ENCODE data around the gene PEX7.
"Not testable (repeated sequence)": the region's sequence is repeated elsewhere in the genome, so short reads cannot be mapped to it uniquely, and the experiment has no call there.

PEX7 gene

DNA sequence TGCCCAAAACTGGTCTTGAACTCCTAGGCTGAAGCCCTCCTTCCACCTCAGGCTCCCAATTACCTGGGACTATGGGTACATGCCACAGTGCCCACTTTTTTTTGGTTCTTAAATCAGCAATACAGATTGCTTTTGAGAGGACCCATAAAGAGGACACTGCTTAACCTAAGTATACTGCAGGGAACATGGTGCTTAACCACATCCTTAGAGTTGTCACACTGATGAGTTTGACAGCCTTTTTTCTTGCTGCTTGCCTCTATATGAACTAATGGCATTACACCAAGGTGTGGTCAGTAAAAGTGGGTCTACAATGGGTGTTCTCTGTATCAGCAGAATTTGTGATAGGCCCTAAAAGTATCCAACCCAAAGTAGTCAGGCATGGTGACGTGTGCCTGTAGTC is 92.6 kb downstream of the PEX7 start:
- DNase-seq, result no peak

GRCh38 chr6:136918706-136919105 is 96.3 kb downstream of the PEX7 start:
- no peak for DNase-seq

- no peak for DNase-seq
These were observed 97.8 kb downstream of the PEX7 start for GRCh38 chr6:136920216-136920615.

DNA sequence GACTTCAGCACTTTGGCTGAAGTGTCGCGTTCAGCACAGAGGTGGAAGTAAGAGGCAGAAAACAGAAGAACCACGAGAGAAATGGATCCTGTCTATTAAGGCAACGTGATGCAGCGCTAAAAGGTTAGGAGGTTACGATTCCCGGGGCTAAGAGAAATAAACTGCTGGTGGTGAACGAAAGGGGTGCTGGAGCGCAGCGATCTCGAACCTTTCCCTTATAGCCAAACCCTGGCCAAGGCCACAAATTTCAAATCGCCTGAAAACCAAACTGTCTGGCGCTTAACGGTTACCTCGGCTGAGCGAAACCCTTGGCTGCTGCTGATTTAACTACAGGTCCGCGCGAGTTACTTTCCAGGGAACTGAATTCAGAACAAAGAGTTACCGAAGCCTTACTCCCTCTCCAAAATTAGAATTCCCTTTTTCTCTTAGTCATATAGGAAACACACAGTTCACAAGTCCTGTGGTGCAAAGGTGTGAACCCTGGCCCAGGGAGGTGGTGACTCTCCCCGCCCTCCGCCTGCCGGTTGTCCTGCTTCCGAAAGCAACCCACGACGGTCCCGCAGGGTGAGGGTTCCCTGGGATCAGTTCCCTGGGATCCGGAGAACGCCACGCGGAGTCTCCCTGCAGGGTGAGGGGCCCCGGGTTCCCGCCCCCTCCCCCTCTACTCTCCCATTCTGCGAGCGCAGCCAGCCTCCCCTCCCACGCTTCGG is 98.4 kb downstream of the PEX7 start:
- no peak for DNase-seq

- no peak for DNase-seq
These were observed 99.1 kb downstream of the PEX7 start for GRCh38 chr6:136921381-136921935.

DNA sequence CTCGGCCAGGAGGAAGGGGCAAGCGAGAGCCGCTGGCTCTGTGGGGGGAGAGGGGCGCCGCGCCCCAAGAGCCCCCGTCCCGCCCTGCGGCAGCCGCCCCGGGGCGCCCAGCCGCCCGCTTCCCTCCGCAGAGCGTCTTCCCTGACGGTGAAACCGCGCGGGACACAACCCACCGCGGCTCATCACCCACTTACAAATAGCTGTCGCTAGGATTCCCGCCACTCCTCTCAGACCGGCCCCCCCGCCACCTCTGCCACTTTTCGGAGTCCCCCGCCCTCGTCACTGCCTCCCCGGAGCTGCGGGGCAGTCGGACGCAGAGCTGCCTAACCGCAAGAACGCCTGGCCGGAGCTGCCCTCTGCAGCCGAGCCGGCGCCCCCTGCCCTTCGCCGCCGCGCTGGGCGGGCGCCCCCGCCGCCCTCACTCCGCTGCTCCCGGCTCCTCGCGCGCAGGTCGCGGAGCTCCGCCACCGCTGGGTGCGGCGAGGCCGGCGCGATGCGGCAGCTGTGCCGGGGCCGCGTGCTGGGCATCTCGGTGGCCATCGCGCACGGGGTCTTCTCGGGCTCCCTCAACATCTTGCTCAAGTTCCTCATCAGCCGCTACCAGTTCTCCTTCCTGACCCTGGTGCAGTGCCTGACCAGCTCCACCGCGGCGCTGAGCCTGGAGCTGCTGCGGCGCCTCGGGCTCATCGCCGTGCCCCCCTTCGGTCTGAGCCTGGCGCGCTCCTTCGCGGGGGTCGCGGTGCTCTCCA is 99.7 kb downstream of the PEX7 start, which contains the start of gene SLC35D3:
SLC35D3 (plus strand) TSS at position 366 of the 749 bp plus-strand sequence; CDS start at position 494, 128 bp downstream.
- DNase-seq, result no peak

- no peak for DNase-seq
These were observed 100.3 kb downstream of the PEX7 start for GRCh38 chr6:136922685-136923006.

- no peak for DNase-seq
These were observed 100.9 kb downstream of the PEX7 start for GRCh38 chr6:136923116-136923953.

DNA sequence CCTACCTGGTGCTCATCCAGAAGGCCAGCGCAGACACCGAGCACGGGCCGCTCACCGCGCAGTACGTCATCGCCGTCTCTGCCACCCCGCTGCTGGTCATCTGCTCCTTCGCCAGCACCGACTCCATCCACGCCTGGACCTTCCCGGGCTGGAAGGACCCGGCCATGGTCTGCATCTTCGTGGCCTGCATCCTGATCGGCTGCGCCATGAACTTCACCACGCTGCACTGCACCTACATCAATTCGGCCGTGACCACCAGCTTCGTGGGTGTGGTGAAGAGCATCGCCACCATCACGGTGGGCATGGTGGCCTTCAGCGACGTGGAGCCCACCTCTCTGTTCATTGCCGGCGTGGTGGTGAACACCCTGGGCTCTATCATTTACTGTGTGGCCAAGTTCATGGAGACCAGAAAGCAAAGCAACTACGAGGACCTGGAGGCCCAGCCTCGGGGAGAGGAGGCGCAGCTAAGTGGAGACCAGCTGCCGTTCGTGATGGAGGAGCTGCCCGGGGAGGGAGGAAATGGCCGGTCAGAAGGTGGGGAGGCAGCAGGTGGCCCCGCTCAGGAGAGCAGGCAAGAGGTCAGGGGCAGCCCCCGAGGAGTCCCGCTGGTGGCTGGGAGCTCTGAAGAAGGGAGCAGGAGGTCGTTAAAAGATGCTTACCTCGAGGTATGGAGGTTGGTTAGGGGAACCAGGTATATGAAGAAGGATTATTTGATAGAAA is 101.7 kb downstream of the PEX7 start:
- no peak for DNase-seq

- DNase-seq, result no peak
These were observed 104.0 kb downstream of the PEX7 start for GRCh38 chr6:136926383-136926782.

- DNase-seq, result no peak
These were observed 104.9 kb downstream of the PEX7 start for GRCh38 chr6:136927292-136927691.

- DNase-seq, result no peak
These were observed 108.1 kb downstream of the PEX7 start for GRCh38 chr6:136930528-136930927.

DNA sequence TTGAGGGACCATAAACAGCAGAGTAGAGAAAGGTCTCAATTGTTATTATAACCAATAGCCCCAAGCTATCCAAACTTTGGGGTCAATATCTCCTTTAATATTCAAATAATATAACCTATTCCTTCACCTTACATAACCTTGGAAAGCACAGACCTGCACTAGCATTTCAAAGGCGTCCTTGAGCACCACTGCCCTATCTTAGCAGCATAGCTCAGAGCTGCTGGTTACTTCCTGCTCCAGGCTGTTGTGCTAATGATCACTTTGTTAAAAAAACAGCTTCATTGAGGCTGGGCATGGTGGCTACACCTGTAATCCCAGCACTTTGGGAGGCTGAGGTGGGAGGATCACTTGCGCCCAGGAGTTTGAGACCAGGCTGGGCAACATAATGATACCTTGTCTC is 110.2 kb downstream of the PEX7 start:
- no peak for DNase-seq

- no peak for DNase-seq
These were observed 122.7 kb downstream of the PEX7 start for GRCh38 chr6:136945072-136945471.

DNA sequence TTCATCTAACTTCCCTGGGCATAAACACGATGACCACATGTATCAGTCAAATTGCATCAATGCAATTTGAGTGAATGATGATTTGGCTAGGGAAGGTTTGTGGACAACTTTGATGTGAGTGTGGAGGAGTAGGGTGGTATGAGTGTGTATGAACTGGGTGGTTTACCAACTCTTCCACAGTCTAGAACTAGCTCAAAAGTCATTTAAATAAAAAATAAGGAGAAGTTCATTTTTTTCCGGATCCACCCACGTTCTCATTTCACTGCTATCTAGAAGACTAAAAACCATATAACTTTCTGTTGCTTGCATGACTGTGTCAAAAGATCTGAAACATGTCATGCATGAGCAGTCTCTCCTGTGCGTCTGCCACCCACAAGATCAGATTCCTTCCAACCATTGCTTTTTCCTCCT is 123.3 kb downstream of the PEX7 start:
- no peak for DNase-seq

DNA sequence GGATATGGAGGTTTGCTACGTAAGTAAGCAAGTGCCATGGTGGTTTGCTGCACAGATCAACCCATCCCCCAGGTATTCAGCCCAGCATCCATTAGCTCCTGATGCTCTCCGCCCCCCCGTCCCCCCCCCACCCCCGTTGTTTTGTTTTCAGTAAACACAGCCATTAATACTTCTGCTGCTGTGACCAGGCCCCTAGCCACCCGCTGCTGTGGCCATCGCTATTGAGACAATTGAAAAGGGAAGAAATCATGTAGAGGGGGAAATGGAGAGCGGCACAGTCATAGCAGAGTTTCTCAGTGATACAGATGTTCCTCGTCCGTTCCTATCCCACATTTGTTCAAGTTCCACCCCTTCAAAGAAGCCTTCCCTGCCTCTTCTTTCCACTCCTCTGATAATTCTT is 124.6 kb downstream of the PEX7 start:
- DNase-seq, result no peak

DNA sequence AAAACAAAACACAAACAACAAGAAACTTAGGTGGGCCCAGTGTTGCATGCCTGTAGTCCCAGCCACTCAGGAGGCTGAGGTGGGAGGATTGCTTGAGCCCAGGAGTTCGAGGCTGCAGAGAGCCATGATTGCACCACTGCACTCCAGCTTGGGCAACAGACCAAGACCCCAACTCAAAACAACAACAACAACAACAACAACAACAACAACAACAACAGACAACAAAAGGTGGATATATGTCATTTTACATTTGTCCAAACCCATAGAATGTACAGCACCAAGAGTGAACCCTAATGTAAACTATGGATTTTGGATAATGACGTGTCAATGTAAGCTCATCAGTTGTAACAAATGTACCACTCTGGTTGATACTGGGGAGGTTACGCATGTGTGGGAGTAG is 127.6 kb downstream of the PEX7 start:
- not testable (repeated sequence) for DNase-seq

DNA sequence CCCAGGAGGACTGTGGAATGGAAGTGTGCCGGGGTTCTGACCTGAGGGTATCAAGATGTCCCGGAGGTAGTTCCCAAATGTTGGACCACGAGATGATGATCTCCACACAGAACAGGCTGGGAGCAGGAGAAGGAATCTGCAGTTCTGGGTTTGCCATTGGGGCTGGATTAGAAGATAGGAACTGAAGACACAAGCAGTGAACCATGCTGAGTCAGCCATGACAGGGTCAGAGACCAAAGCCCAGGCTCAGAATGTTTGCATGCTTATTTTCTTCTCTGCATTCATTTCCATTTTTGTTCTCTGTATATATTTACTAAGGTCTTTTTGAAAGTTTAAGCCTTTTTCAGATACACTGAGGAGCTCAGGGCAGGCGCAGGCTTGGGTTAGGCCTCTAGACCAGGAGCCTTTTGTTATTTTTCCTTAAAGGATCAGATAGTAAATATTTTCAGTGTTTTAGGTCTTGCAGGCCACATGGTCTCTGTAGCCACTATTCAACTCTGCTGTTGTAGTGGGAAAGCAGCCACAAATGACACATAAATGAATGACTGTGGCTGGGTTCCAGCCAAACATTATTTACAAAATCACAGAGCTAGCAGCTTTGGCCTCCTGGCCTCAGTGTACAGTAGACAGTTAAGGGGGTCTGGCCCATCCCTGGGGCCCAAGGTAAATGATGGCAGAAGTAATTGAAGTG is 128.2 kb downstream of the PEX7 start:
- DNase-seq, result no peak

DNA sequence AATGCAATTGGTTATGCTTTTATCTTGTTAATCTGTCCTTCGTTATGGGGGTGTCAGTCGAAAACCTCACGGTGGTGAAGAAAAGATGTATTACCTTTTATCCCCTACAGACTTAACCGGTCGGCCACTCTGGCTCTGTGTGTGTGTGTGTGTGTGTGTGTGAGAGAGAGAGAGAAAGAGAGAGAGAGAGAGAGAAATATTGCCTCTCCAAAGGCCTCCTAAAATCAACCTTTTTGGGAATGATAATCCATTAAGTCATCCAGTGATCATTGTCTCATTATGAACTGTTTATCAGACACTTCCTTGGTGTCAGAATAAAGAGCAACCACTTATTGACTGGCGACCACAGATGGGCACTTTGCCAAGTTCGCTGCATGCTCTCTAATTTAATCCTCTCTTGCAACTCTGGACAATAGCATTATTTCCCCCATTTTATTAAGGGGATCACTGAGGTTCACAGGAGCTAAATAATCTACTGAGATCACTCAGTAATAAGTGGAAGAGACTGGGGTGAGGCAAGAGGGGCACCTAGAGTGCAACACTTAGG is 130.4 kb downstream of the PEX7 start:
- no peak for DNase-seq

DNA sequence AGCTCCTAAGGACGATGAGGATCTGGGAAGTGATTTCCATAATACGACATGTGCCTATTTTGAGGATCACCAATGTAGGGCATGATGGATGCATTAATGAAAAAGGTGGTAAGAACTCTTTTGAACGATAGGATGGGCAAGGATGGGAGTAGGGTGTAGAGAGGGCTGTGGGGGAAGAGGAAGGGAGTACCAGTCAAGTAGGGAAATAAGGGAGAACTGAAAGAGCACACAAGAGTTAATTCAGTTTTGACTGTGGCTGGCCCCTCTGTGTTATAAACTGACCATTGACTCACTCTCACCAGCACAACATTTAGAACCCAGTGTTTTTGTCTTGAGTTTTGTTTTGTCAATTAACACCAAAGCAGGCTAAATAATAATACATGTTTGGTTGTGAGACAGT is 132.7 kb downstream of the PEX7 start:
- DNase-seq, result no peak

All from activated gamma-delta T cell treated with Interleukin-2 at 50 U/mL for 16 hours (primary cell).